Calu3 (cell line): ENCODE measurements around the gene DLGAP1. TPM values are rescaled to one million over a fixed set of nuclear protein-coding genes. Genes with fewer than 3 reads are reported as not detected.

ENCODE experiments used
- BruUV-seq: library from RNA; stranded (reverse); fragments of 400-500 nt; replicated peaks from 2 replicates; lab custom pipeline; 2021; lab: Mats Ljungman, UMichigan
- CTCF ChIA-PET: fragments of 300-600 bp; sonication (Branson Sonifier 250); formaldehyde crosslinking; loops from one replicate; lab custom pipeline; 2022; ENCODE audit warnings: antibody characterized with exemption; lab: Charles Lee
- DNase-seq: peaks from one replicate; pipeline ENCODE4 v3.0.0; 2022
- H3K27ac Mint-ChIP-seq: one replicate; pipeline ENCODE4 v1.8.0; 2022; ENCODE audit warnings: mixed read lengths; ENCODE audit not compliant: unreplicated experiment
- H3K27me3 Mint-ChIP-seq: one replicate; pipeline ENCODE4 v1.8.0; 2022; ENCODE audit warnings: mixed read lengths; ENCODE audit not compliant: unreplicated experiment
- H3K36me3 Mint-ChIP-seq: one replicate; pipeline ENCODE4 v1.8.0; 2022; ENCODE audit warnings: mild to moderate bottlenecking, moderate library complexity, mixed read lengths; ENCODE audit not compliant: insufficient read depth, unreplicated experiment
- H3K4me1 Mint-ChIP-seq: one replicate; pipeline ENCODE4 v1.8.0; 2022; ENCODE audit warnings: mild to moderate bottlenecking, low read depth, mixed read lengths; ENCODE audit not compliant: unreplicated experiment
- H3K4me3 Mint-ChIP-seq: one replicate; pipeline ENCODE4 v1.8.0; 2022; ENCODE audit warnings: mild to moderate bottlenecking, low read depth, moderate library complexity, mixed read lengths; ENCODE audit not compliant: unreplicated experiment
- H3K9me3 Mint-ChIP-seq: one replicate; pipeline ENCODE4 v1.8.0; 2022; ENCODE audit warnings: low read depth, mixed read lengths; ENCODE audit not compliant: unreplicated experiment
- CTCF ChIP-seq: fragments of 200-600 bp; IDR thresholded peaks from one replicate; pipeline ENCODE4 v1.8.0; 2022; ENCODE audit warnings: antibody characterized with exemption; ENCODE audit not compliant: unreplicated experiment
- intact Hi-C: fragments of 100-400 bp; cut with micrococcal nuclease; formaldehyde crosslinking; loops from one replicate; pipeline ENCODE4 v1.10.0; 2022; ENCODE audit not compliant: unreplicated experiment
- total RNA-seq: library from RNA; stranded (reverse); gene quantifications from 2 replicates; pipeline ENCODE4 v1.2.3, GENCODE V29; 2022

The DLGAP1 gene
- total RNA-seq, 1 experiment from 2014 or later, result 9.0 TPM

- CTCF ChIA-PET, result no interaction called here
These were observed 223.8 kb downstream of the DLGAP1 start for GRCh38 chr18:4231260-4231659.

GRCh38 chr18:4230450-4231168 is 224.5 kb downstream of the DLGAP1 start:
- Mint-ChIP-seq H3K27ac (no peak overlapping the region), H3K9me3 (peaks cover 4% of the 10 kb centered on the region)

More at GRCh38 chr18:4231260-4231659, 223.8 kb downstream of the DLGAP1 start:
- Mint-ChIP-seq H3K4me1 (no peaks in the 10 kb centered on the region), H3K9me3 (peaks cover 4% of the 10 kb centered on the region), H3K4me3 (no peak overlapping the region), H3K36me3 (no peaks in the 10 kb centered on the region), H3K27ac (no peak overlapping the region), H3K27me3 (no peaks in the 10 kb centered on the region)
- BruUV-seq, result no TSS peak
- no peak for DNase-seq
- TF ChIP-seq CTCF, result no peak
- intact Hi-C loops, result no loop called here

GRCh38 chr18:4224031-4224704 is 230.9 kb downstream of the DLGAP1 start:
- TF ChIP-seq CTCF, result no peak
- Mint-ChIP-seq H3K4me1 (no peaks in the 10 kb centered on the region), H3K27ac (no peak overlapping the region), H3K4me3 (no peak overlapping the region), H3K36me3 (no peaks in the 10 kb centered on the region), H3K27me3 (peaks cover 15% of the 10 kb centered on the region), H3K9me3 (peaks cover 4% of the 10 kb centered on the region)
- BruUV-seq, result no TSS peak
- CTCF ChIA-PET, result no interaction called here
- intact Hi-C loops, result no loop called here
- no peak for DNase-seq

More at GRCh38 chr18:4230450-4231168, 224.5 kb downstream of the DLGAP1 start:
- DNase-seq, result no peak
- CTCF ChIA-PET, result no interaction called here
- no peaks in the 10 kb centered on the region for H3K36me3 Mint-ChIP-seq
- TF ChIP-seq CTCF, result no peak
- no peak overlapping the region for H3K4me3 Mint-ChIP-seq
- no peaks in the 10 kb centered on the region for H3K27me3 Mint-ChIP-seq
- intact Hi-C loops, result no loop called here
- no TSS peak for BruUV-seq
- H3K4me1 Mint-ChIP-seq, result no peaks in the 10 kb centered on the region

GRCh38 chr18:4211111-4211837 is 243.8 kb downstream of the DLGAP1 start:
- intact Hi-C loops, result no loop called here
- CTCF ChIA-PET, result no interaction called here
- no peak for DNase-seq
- H3K9me3 Mint-ChIP-seq, result no peaks in the 10 kb centered on the region
- H3K27me3 Mint-ChIP-seq, result peaks cover 34% of the 10 kb centered on the region
- no peak overlapping the region for H3K4me3 Mint-ChIP-seq
- no TSS peak for BruUV-seq
- no peaks in the 10 kb centered on the region for H3K36me3 Mint-ChIP-seq
- no peak overlapping the region for H3K27ac Mint-ChIP-seq
- TF ChIP-seq CTCF, result no peak
- H3K4me1 Mint-ChIP-seq, result no peaks in the 10 kb centered on the region
